HEK293 (cell line): Measurements from ENCODE around the gene KLHL35.

Experiments used
- REPIN1 ChIP-seq: fragments of 450-650 bp; formaldehyde crosslinking; IDR thresholded peaks from 2 replicates; pipeline ENCODE4 v1.5.1; 2017; ENCODE audit warnings: missing biosample characterization, missing genetic modification characterization, low read depth
- TCF7L2 ChIP-seq: IDR thresholded peaks from 2 replicates; pipeline ENCODE4 v1.6.1; 2011; ENCODE audit warnings: low read depth, mild to moderate bottlenecking, inconsistent platforms, low read length, moderate library complexity, borderline replicate concordance
- ZBTB8A ChIP-seq: fragments of 450-650 bp; formaldehyde crosslinking; IDR thresholded peaks from 2 replicates; pipeline ENCODE4 v1.5.1; 2016; ENCODE audit warnings: missing biosample characterization, missing genetic modification characterization
- ZNF23 ChIP-seq: fragments of 450-650 bp; formaldehyde crosslinking; IDR thresholded peaks from 2 replicates; pipeline ENCODE4 v1.5.1; 2016; ENCODE audit warnings: missing biosample characterization, missing genetic modification characterization, borderline replicate concordance
- ZNF777 ChIP-seq: fragments of 450-650 bp; formaldehyde crosslinking; IDR thresholded peaks from 2 replicates; pipeline ENCODE4 v1.5.1; 2017; ENCODE audit warnings: missing biosample characterization, missing genetic modification characterization, borderline replicate concordance
- TF ChIP-seq, protein P1 (sequence below): fragments of 450-650 bp; formaldehyde crosslinking; IDR thresholded peaks from 2 replicates; pipeline ENCODE4 v1.5.1; 2016; ENCODE audit warnings: missing biosample characterization, missing genetic modification characterization

DNA sequence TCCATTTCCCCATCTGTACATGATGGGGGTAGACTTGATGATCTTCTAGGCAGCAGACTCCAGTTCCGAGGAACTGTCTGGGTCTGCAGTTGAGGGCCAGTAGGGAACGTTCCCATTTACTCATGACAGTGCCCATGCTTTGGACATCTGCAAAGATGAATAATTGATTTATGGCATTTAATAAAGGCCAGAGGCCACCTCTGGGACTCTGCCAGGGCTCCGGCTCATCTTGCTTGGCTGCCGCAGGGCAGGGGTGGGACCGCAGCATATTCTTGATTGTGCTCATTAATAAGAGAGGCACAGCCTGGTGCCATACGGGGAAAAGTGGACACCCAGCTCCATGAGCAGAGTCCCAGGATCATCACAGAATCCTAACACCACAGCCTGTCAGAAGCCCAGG is 28.1 kb upstream of the KLHL35 start:
- TF ChIP-seq, protein P1, sequence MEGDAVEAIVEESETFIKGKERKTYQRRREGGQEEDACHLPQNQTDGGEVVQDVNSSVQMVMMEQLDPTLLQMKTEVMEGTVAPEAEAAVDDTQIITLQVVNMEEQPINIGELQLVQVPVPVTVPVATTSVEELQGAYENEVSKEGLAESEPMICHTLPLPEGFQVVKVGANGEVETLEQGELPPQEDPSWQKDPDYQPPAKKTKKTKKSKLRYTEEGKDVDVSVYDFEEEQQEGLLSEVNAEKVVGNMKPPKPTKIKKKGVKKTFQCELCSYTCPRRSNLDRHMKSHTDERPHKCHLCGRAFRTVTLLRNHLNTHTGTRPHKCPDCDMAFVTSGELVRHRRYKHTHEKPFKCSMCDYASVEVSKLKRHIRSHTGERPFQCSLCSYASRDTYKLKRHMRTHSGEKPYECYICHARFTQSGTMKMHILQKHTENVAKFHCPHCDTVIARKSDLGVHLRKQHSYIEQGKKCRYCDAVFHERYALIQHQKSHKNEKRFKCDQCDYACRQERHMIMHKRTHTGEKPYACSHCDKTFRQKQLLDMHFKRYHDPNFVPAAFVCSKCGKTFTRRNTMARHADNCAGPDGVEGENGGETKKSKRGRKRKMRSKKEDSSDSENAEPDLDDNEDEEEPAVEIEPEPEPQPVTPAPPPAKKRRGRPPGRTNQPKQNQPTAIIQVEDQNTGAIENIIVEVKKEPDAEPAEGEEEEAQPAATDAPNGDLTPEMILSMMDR (tag by site-specific recombination) = no peak
- TF ChIP-seq TCF7L2 (no peak), ZNF777 (no peak), ZBTB8A (no peak), ZNF23 (tag by site-specific recombination) (no peak), REPIN1 (no peak)
